Stomach (tissue), 4 donors: ENCODE results near the gene CHMP4A.

ENCODE experiments used
- EP300 ChIP-seq: sonication (generic); formaldehyde crosslinking; IDR thresholded peaks from one replicate; pipeline ENCODE4 v1.6.1; 2017; ENCODE audit warnings: antibody characterized with exemption
- POLR2A ChIP-seq, 4 donors: fragments of 450-650 bp; IDR thresholded peaks; one replicate each; pipeline ENCODE4 v1.6.1; 2016; ENCODE audit warnings: antibody characterized with exemption in 4 of 4, control low read depth in 2 of 4, mild to moderate bottlenecking in 1 of 4, moderate library complexity in 1 of 4
- TF ChIP-seq, protein P1 (sequence below), 7 experiments: fragments of 450-650 bp in 4 of 7; fragments of 200-600 bp in 3 of 7; sonication (generic) in 3 of 7; IDR thresholded peaks; one replicate each; pipeline ENCODE4 v1.5.1; 2016 to 2019; ENCODE audit warnings: antibody characterized with exemption in 7 of 7, control low read depth in 2 of 7, mild to moderate bottlenecking in 1 of 7

GRCh38 chr14:24211311-24211710 lies 2.0 kb downstream of the CHMP4A start:
- TF ChIP-seq, protein P1, sequence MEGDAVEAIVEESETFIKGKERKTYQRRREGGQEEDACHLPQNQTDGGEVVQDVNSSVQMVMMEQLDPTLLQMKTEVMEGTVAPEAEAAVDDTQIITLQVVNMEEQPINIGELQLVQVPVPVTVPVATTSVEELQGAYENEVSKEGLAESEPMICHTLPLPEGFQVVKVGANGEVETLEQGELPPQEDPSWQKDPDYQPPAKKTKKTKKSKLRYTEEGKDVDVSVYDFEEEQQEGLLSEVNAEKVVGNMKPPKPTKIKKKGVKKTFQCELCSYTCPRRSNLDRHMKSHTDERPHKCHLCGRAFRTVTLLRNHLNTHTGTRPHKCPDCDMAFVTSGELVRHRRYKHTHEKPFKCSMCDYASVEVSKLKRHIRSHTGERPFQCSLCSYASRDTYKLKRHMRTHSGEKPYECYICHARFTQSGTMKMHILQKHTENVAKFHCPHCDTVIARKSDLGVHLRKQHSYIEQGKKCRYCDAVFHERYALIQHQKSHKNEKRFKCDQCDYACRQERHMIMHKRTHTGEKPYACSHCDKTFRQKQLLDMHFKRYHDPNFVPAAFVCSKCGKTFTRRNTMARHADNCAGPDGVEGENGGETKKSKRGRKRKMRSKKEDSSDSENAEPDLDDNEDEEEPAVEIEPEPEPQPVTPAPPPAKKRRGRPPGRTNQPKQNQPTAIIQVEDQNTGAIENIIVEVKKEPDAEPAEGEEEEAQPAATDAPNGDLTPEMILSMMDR (IDR thresholded peaks at IDR 0.05): no peak
- TF ChIP-seq POLR2A (IDR thresholded peaks at IDR 0.05) (no peak), EP300 (no peak)
